CD4-positive, alpha-beta T cell treated with Interleukin-4 for 4 hours (primary cell): ENCODE data around the gene NTRK2.

Source experiments
- DNase-seq: peaks from one replicate; pipeline ENCODE4 v3.0.0-alpha.2; 2020

Gene NTRK2

GRCh38 chr9:84900421-84900820 lies 230.9 kb downstream of the NTRK2 start:
- no peak for DNase-seq

- DNase-seq = no peak
These were observed 234.4 kb downstream of the NTRK2 start for GRCh38 chr9:84903963-84904362.

- DNase-seq = no peak
These were observed 247.2 kb downstream of the NTRK2 start for GRCh38 chr9:84916769-84917168.

- DNase-seq = no peak
These were observed 248.0 kb downstream of the NTRK2 start for GRCh38 chr9:84917366-84918070.

- no peak for DNase-seq
These were observed 249.9 kb downstream of the NTRK2 start for GRCh38 chr9:84919440-84919839.

GRCh38 chr9:84921175-84921574 lies 251.6 kb downstream of the NTRK2 start:
- DNase-seq = no peak

GRCh38 chr9:84922051-84922450 lies 252.5 kb downstream of the NTRK2 start:
- no peak for DNase-seq

- no peak for DNase-seq
These were observed 254.7 kb downstream of the NTRK2 start for GRCh38 chr9:84924266-84924665.

GRCh38 chr9:84925225-84925872 lies 255.8 kb downstream of the NTRK2 start:
- no peak for DNase-seq

GRCh38 chr9:84926793-84927192 lies 257.3 kb downstream of the NTRK2 start:
- DNase-seq = no peak

GRCh38 chr9:84928419-84928818 lies 258.9 kb downstream of the NTRK2 start:
- no peak for DNase-seq

GRCh38 chr9:84929068-84929467 lies 259.5 kb downstream of the NTRK2 start:
- DNase-seq = no peak

GRCh38 chr9:84932915-84933527 lies 263.5 kb downstream of the NTRK2 start:
- no peak for DNase-seq

GRCh38 chr9:84935528-84936117 lies 266.1 kb downstream of the NTRK2 start:
- DNase-seq = no peak

- no peak for DNase-seq
These were observed 267.7 kb downstream of the NTRK2 start for GRCh38 chr9:84937180-84937579.

- DNase-seq = no peak
These were observed 268.1 kb downstream of the NTRK2 start for GRCh38 chr9:84937581-84937980.

- no peak for DNase-seq
These were observed 270.2 kb downstream of the NTRK2 start for GRCh38 chr9:84939774-84940173.

- DNase-seq = no peak
These were observed 270.8 kb downstream of the NTRK2 start for GRCh38 chr9:84940294-84940693.

GRCh38 chr9:84941792-84942191 lies 272.3 kb downstream of the NTRK2 start:
- no peak for DNase-seq

- DNase-seq = no peak
These were observed 274.0 kb downstream of the NTRK2 start for GRCh38 chr9:84943482-84944050.

GRCh38 chr9:84945878-84946538 lies 276.5 kb downstream of the NTRK2 start:
- DNase-seq = no peak

- DNase-seq = no peak
These were observed 278.0 kb downstream of the NTRK2 start for GRCh38 chr9:84947412-84947972.

- no peak for DNase-seq
These were observed 279.7 kb downstream of the NTRK2 start for GRCh38 chr9:84949258-84949657.
